HG02973 (cell line): ENCODE data around the gene STPG2.

ENCODE experiments used
- ATAC-seq: cut with Tn5 transposase; IDR thresholded peaks from one replicate; pipeline ENCODE4 v1.9.1; 2021; ENCODE audit warnings: moderate library complexity; ENCODE audit not compliant: unreplicated experiment

Gene STPG2

DNA sequence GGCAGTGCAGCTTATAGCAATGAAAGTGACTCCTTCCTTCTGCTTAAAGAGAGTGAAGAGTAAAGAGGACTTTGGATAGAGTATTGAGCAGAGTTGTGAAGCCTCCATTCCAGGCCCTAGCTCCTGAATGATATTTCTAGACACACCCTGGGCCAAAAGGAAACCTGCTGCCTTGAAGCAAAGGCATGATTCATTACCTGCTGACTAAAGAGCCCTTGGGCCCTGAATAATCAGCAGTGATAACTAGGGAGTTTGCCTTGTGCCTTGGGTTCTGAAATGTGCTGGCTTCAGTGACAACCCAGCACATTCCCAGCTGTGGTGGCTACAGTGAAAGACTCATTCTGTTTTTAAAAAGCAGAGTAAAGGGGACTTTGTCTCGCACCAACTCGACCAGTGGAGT, 49.2 kb downstream of the STPG2 start:
- ATAC-seq: no peak

DNA sequence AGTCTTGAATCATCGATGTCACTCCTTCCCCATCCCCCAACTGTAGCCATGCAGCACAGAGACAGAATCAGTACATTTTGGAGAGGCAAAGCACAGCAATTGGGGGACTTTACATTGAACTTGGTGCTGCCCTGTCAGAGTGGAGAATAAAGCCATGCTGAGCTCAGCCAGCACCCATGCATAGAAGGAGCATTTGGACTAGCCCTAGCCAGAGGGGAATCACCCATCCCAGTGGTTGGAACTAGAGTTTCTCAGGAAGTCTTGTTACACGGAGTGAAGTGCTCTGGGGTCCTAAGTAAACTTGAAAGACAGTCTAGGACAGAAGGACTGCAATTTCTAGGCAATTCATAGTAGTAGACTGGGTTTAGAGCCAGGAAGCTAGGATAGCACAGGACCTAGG, 49.6 kb downstream of the STPG2 start:
- ATAC-seq: no peak

DNA sequence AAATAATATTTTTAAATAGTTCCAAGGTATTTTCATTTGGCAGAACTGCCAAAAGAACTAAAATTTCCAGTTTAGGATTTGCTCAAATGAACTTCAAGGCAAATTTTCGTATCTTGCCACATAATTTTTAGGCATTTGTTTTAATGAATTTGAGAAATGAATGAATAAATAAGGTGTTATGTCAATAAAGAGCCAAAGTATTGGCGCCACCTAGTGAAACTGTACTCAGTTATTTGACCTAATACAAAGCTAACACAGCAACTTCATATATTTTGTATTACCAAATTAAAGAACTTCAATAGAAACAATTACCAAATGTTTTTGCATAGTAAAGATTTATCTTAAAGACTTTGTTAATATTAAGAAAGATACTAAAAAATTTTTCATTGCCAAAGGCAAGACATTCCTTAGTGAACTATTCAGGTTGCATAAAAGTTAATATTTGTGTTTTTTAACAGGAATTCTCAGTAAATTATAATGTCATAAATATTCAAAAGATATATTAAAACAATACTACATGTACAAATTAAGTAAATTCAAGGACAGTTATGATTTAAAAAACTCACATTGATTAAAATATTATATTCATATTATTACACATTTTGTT, 50.3 kb downstream of the STPG2 start:
- ATAC-seq: no peak

DNA sequence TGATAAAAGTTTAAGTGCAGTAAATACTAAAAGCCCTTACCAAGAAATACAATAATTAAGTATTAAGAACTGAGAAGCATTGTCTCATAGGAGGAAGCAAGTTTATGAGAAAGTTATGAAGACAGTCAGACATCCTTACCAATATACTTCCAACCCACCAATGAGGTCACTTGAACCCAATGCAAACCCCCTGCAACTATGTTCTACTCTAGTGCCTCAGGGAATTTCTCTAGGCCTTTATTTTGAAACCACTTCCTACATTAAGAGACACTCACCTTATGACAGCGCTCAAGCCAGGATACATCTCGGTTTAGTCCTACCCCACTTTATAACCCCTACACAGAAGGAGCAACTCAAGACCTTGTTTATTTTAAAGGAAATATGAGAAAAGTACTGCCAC, 61.3 kb downstream of the STPG2 start:
- ATAC-seq: no peak

DNA sequence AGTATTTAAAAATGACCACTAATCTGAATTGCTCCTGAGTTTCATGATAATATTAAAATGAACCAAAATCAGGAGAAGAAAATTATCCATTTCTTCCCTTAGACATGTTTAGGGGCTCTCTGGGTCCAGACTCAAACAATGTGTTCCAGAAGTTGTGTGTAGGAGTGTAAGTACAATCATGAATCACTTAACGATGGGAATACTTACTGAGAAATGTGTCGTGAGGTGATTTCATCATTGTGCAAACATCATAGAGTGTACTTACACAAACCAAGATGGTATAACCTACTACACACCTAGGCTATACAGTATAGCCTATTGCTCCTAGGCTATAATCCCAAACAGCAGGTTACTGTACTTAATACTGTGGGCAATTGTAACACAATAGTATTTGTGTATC, 74.8 kb downstream of the STPG2 start:
- no peak for ATAC-seq

DNA sequence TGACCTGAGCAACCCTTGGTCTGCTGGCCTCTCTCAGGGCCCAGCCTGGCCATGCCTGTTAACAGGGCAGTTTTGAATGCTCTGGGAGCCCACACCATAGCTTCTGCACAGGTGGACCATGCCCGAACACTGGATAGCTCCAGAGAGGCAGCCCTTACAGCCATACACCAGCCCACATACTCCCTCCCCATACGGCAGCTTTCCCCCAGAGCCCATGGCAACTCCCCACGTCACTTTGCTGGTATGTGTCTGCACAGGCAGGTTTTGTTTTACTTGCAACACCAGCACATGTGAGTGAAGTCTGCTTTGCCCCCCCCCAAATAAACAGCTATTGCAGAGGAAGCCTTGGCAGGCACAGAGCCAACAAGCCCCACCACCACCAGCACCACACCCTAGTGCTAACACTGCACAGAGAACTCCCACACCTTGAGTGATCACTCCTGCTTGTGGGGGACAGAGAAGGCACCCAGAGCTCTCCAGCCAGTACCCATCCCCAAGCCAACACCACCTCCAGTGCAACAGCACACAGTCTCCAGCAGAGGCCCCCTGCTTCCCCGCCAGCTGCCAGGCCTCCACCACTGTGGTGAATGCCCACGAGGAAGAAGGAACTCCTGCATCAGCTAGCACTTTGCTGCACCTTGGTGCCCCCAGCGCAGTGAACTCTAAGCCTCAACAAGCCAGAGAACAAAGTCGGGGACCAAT, 87.3 kb downstream of the STPG2 start:
- no peak for ATAC-seq

DNA sequence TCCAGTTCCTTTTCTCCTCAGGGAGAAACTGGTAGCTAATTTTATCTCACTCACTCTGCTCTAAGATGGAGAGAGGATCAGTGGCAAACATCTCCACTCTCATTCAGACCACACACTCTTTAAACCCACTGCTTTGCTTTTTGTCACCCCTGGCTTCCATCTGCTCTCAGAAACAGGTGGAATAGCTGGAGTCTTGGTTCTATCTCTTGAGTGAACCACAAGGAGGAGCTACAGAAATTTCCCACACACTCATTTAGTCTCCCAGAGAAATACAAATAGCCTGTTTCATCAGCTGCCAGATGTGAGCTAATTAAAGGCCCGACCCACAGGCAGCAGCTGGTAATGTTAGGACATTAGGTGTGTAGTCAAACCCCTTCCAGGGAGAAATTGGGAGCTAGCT, 96.6 kb downstream of the STPG2 start:
- ATAC-seq: no peak

DNA sequence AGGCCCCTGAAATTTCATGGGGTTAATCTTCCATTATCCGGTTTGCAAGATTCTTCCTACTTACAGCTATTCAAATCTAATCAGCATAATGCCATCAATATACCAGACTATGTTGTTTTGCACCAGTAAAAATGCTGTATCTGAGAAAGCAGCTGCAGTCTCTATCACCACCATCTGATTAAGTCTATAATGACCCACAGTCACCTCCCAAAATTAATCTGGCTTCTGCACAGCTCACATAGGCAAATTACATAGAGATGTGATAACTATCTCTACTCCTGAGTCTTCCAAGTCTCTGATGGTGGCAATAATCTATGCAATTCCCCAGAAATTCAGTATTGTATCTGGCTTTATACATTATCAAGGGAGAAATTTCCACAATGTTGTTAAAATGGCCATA, 113.2 kb downstream of the STPG2 start:
- no peak for ATAC-seq

DNA sequence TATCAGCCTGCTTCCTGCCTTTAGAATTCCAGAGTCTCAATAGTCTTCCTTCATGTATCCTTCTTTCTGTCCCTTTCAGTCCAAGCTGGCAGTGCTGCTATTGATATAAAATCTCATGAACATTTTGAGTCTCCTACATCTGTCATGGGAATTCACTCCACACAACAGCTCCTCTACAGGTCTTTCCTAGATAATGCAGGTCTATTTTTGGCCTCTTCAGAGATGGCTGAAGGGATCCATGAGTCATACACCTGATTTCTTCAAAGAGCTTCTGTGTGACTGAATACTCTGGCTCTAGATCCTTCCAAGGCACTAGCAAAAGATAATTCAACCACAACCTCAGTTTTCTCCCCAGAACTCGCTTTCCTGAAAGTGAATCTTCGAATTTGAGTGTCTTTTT, 115.4 kb downstream of the STPG2 start:
- no peak for ATAC-seq

DNA sequence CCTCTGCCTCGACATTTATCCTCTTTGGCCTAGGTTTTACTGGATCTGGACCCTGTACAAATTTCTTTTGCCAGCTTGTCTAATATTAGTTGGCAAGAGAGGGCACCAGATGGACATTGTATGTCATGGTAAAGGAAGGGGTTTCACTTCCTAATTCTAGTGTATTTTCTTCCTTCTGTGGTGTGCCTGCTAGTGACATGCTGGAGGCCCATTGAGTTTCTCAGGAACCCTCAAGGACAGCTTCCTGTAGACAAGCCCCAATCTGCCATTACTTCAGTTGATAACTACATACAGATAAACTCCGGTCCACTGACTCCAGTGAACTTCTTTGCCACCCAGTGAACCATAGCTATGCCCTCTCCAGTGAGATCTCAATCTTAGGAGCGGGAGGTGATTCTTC, 116.9 kb downstream of the STPG2 start:
- ATAC-seq: no peak

DNA sequence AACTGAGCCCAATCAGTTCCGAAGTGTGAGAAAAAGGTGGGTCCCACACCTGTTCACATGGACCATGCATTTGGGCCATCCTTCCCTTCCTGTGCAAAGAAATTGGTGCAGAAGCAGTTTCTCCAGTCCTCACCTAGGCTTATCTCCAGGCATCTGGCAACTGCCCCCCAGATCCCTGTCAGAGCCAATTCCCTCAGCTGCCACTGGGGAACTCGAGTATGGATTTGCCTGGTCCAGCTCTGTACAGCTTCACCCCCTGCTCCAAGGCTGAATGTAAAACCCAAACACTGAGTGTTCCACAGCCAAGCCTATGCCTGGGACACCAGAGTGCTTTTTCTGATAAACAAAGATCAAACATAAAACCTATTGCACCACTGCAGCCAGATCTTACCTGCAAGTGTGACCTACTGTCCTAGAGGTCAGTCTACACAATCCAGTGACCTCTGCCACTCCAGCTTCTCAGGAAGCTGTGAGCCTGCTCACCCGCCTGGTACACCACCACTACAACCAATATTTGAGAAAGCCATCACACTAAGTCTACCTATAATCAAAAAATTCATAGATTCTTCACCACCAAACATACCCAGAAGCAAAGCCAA, 136.4 kb downstream of the STPG2 start:
- no peak for ATAC-seq

DNA sequence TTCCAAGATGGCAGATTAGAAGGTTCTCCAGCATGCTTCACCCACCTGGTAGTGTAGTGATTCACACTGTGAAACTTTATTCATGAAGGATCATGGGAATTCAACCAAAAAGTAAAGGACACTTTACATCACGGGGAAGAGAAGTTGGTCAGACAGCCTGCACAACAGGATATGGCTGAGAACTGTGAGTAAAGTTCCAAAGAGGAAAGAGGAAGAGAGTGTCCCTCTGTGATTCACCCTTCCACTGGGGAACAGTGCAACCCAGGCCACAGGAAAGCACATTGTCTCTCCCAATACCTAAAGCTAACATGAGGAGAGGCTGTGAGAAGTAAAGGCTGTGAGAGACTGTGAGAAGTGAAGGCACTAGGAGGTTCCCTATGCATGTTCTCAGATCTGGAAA, 137.2 kb downstream of the STPG2 start:
- ATAC-seq: no peak

DNA sequence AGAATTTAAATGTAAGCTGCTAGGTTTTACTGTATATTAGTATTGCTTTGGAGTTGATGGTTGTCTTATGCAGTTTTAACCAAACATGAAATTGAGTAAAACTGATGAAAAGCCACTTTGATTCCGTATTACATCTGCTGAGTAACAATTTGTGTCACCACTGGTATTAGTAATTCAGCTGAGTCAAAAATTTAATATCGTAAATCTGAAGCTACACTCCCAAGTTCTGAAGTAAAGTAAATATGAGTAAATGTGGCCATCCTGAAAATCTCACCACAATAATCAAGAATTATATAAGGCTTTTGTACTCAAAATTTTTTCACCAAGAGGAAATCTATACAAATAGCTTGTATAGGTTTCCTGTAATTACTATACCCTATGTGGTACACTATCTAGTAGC, 142.3 kb downstream of the STPG2 start:
- no peak for ATAC-seq

DNA sequence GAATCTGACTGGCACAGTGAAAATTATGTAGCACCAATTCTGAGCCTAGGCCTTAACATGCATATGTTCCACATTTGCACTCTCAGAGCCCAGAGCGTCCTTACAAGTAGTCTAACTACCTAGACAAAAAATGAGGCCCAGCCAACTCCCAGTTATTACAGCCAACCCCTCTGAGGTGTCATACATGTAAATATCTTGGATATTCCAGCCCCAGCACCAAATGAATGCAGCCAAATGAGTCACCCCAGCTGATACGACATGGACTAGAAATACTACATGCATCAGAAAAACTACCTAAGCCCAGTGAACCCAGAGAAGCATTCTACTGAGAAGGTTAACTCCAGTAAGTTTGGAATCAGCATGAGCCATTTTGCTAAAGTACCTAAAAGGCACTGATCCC, 145.1 kb downstream of the STPG2 start:
- ATAC-seq: no peak

DNA sequence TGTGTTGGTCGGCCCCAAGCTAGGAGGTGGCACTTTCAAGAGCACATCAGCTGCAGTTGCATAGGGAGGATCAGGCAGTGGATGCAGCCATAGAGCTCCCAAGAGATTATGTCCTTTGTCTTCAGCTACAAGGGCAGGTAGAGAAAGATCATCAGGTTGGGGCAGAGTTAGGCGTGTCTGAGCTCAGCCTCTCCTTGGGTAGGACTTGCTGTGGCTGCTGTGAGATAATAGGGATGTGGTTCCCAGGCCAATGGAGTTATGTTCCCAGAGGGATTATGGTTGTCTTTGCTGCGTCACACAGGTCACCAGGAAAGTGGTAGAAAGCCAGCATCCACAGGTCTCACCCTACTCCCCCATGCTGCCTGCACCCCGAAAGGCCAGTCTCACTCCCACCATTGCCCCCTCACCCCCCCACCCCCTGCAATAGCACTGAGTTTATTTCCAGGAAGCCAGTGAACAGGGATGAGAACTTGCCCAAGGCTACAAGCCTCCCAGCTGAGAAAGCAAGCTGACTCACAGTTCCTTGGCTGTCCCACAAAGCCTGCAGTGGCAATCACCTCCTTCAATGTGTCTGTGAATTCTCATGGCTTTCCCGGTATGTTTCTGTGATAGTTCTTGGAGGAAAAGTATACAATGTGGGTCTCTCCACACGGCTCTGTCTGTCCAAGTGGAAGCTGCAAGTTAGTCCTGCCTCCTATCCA, 148.4 kb downstream of the STPG2 start:
- no peak for ATAC-seq

DNA sequence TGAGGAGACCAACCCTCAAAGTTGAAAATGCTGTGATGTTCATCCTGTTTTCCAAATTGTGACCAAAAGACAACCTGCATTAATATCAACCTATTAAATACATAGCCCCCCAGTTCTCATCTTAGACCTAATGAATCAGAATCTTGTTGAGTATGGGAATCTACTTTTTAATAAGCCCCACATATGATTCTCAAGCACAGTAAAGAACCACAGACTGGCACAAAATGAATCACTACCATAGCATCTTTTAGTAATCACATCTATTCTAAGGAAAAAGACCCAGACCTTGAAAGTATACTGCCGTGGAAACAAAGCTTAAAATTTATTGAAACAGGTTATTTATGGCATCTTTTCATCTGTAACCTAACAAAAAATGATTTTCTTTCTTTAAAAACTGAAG, 152.9 kb downstream of the STPG2 start:
- ATAC-seq: no peak

DNA sequence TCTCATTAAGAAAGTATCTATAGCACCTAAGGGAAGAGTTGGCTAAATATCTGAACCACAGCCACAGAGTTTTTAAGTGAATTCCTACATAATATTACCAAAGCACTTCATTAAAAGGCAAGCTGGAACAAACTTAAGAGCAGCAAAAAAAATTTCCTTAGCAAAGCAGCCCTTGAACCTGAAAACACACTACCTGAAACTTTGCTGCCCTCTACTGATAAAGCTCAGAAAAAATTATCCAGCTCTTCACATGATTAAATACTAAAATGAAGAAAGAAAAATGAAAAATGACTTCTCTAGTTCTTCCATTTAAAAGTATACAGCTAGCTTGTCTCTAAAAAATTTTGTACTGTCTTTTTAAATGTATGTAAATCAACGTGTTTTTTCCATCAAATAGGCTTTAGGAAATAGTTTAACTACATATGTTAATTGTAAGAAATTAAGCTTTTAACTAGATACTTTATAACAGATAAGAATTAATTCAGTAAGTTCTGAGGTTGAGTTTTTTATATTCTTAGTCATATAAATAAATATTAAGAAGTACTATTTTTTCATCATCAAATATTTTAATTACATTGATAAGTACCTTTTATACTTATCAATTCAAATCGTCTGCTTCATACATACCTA, 156.1 kb downstream of the STPG2 start:
- ATAC-seq: no peak

DNA sequence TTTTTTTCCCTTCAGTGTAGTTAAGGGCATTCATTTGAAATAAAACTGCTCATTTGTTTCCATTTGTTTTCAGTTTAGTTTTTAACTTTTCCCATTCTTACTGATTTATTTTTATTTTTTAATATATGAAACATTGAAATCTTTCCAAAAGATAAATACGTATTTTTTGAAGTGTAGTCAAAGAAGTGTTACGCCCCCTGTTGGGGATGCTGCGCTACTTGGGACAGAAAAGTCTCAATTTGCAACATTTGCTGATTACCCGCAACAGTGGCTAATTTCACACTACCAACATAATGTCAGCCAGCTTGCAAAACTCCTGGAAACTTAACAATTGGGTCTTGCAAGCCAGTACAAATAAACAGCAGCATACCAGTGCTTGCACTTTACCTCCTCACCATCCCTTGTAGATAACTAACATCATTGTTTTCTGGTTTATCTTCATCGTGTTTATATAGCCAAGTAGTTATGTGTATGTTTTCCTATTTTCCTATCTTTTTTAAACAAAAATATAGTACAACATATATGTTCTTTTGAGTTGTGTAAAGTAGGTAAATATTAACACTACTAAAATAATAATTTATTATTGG, 158.6 kb downstream of the STPG2 start:
- ATAC-seq: no peak

DNA sequence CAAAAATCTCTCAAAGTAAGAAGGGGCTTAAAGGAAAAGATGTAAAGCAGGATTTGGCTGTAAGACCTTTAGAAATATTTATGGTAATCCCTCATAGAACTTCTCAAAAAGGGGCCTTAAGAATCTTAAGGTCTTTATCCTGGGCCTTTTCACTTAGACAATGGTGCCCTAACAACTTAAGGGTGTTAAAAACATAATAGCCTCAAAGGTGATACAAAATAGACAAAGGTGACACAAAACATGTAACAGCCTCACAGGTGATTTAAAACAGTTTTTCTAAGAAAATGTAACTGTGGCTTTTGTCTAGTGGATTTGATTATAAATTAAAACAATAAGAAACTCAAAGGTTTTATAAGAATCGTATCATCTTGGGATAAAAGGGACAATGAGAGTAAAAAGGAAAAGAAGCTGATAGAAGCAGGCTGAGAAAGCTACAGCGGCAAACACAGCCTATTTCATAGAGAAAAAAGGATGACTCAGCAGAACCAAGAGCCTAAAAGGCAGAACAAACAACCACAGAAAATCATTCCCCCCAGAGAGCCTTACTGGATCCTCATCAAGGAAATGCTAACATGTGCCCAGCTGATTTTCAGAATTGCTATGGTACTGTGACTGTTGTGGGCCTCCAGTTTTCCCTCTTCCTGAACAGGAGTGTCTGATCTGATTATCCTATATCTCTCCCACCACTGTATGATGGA, 164.3 kb downstream of the STPG2 start:
- ATAC-seq: no peak

DNA sequence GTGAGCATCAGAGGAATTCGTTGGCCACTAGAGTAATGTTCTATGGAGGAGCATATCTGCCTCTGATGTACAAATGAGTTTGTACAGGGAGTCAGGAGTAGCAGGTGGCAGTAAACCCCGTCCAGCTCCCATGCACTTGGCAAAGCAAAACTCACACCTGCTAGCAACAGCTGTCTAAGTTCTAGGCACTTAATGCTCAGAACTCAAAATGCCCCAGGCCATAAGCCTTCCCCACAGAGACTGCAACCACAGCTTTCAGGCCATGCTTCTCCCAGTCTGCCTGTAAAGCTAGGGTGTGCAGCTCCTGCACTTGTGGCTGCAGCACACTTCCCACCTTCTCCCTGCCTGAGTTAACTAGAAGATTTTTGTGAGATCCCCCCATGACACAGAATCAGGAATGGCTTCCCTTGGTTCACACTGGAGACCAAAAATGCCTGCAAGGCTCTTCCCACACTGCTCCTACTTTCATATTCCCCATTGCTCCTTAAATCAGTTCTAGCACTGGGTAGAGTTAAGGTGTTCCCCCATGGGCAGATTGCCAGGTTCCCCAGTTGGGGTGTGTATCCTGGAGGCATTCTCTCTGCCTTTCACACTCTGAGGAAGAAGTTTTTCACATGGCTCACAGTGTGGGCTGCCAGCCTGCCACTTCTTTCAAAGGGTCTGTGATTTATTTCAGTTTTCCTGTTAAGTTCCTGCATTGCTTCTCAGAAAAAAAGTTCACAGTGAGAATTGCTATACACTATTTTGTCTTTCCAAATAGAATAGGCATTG, 189.9 kb downstream of the STPG2 start:
- ATAC-seq: no peak
